Kidney (tissue), 14 donors: ENCODE results near the gene RSPH1. TPM values are rescaled to one million over a fixed set of nuclear protein-coding genes. Genes with fewer than 3 reads are reported as not detected.

ENCODE experiments used
- DNase-seq, 5 donors: peaks; one replicate each; pipeline ENCODE4 v3.0.0-alpha.2; 2013 to 2020
- FAIRE-seq: peaks from 2 replicates; lab custom pipeline; 2012; peaks lifted over from hg19 to GRCh38; lab: Jason Lieb, UNC
- H3K27ac ChIP-seq, 2 donors: one replicate each; pipeline ENCODE4 v1.7.0; 2013; ENCODE audit warnings: low read depth in 2 of 2, low read length in 2 of 2, inconsistent platforms in 1 of 2
- H3K27me3 ChIP-seq: one replicate; pipeline ENCODE4 v1.7.1; 2013; ENCODE audit warnings: low read length, inconsistent platforms; ENCODE audit not compliant: control insufficient read depth, insufficient read depth
- H3K36me3 ChIP-seq, 3 donors: one replicate each; pipeline versions ENCODE4 v1.7.0 to v1.7.1; 2013; ENCODE audit warnings: low read length in 3 of 3, control low read depth in 1 of 3, inconsistent platforms in 1 of 3; ENCODE audit not compliant: insufficient read depth in 3 of 3, control insufficient read depth in 2 of 3
- H3K4me1 ChIP-seq, 3 donors: one replicate each; pipeline versions ENCODE4 v1.7.0 to v1.7.1; 2013; ENCODE audit warnings: low read length in 3 of 3, inconsistent platforms in 1 of 3, low read depth in 1 of 3; ENCODE audit not compliant: control insufficient read depth in 2 of 3, insufficient read depth in 2 of 3
- H3K4me3 ChIP-seq, 3 donors: one replicate each; pipeline versions ENCODE4 v1.7.0 to v1.8.1; 2013; ENCODE audit warnings: low read length in 3 of 3, control low read depth in 1 of 3, inconsistent platforms in 1 of 3
- H3K9ac ChIP-seq, 3 donors: one replicate each; pipeline versions ENCODE4 v1.7.0 to v1.7.1; 2013; ENCODE audit warnings: low read length in 3 of 3, control low read depth in 1 of 3, inconsistent platforms in 1 of 3
- H3K9me3 ChIP-seq, 3 donors: one replicate each; pipeline versions ENCODE4 v1.7.0 to v1.7.1; 2013; ENCODE audit warnings: low read length in 3 of 3, control low read depth in 1 of 3, inconsistent platforms in 1 of 3; ENCODE audit not compliant: control insufficient read depth in 2 of 3, insufficient read depth in 1 of 3
- CTCF ChIP-seq: IDR thresholded peaks from 3 replicates; pipeline ENCODE4 v1.5.1; 2012; ENCODE audit warnings: mild to moderate bottlenecking, moderate library complexity, borderline replicate concordance; ENCODE audit not compliant: insufficient read depth; ENCODE audit errors: extremely low read depth
- intact Hi-C: fragments of 100-400 bp; cut with DNase I; formaldehyde crosslinking; loops from one replicate; pipeline ENCODE4 v1.11.1; 2022
- polyA plus RNA-seq: library from polyadenylated mRNA; stranded (reverse); fragments of 350-450 nt; fragmentation: Illumina TruSeq; extraction: RNeasy Lipid Tissue Mini Kit (QIAGEN cat#74804); gene quantifications from one replicate; pipeline ENCODE4 v1.2.3, GENCODE V29; 2014; ENCODE audit warnings: low read depth, low replicate concordance; ENCODE audit not compliant: insufficient read depth
- total RNA-seq: library from RNA; stranded (reverse); fragmentation: NEBNext Ultra II Directional; extraction: Animal tissue kit (Norgen Biotek cat#: 25700); gene quantifications from one replicate; pipeline ENCODE4 v1.2.1, GENCODE V29; 2021
- donor health status: control.
- donor health status: control.
- donor health status: control.
- donor health status: control.
- donor health status: control.
- donor health status: DM: yes; HTN: yes; CAD: no.
- donor health status: Normal renal cell carcinoma (clear cell type).

RSPH1 gene
- total and polyA plus RNA-seq, 2 donors from 2014 or later, result 12.0 to 13.0 TPM

GRCh38 chr21:42490720-42491119, 5.3 kb downstream of the RSPH1 start:
- no peak overlapping the region for H3K4me3 ChIP-seq
- FAIRE-seq (no peak), DNase-seq (peak in 1 of 5 donors; percentile 14)
- H3K27me3 ChIP-seq, result no peaks in the 10 kb centered on the region
- no peak overlapping the region for H3K27ac ChIP-seq
- no peak for TF ChIP-seq CTCF
- H3K4me1 ChIP-seq, result peaks cover 0 to 2% (median 0%) of the 10 kb centered on the region in 3 donors
- intact Hi-C loops, result no loop called here
- H3K9ac ChIP-seq, result no peak overlapping the region
- no peaks in the 10 kb centered on the region for H3K9me3 ChIP-seq
- H3K36me3 ChIP-seq, result no peaks in the 10 kb centered on the region

GRCh38 chr21:42489991-42490390, 6.0 kb downstream of the RSPH1 start:
- Histone ChIP-seq H3K27me3 (no peaks in the 10 kb centered on the region), H3K9me3 (no peaks in the 10 kb centered on the region), H3K9ac (no peak overlapping the region), H3K4me3 (no peak overlapping the region), H3K36me3 (no peaks in the 10 kb centered on the region), H3K4me1 (no peaks in the 10 kb centered on the region), H3K27ac (no peak overlapping the region)
- intact Hi-C loops, result no loop called here
- DNase-seq (peak in 1 of 5 donors; percentile 13), FAIRE-seq (no peak)
- no peak for TF ChIP-seq CTCF

- intact Hi-C loops, result no loop called here
- Histone ChIP-seq H3K36me3 (no peaks in the 10 kb centered on the region), H3K27me3 (no peaks in the 10 kb centered on the region), H3K4me3 (no peak overlapping the region), H3K9ac (no peak overlapping the region), H3K27ac (no peak overlapping the region), H3K9me3 (no peaks in the 10 kb centered on the region), H3K4me1 (no peaks in the 10 kb centered on the region)
- FAIRE-seq (no peak), DNase-seq (peak in 1 of 5 donors; percentile 18)
- no peak for TF ChIP-seq CTCF
Measured at GRCh38 chr21:42489006-42489563, 6.9 kb downstream of the RSPH1 start.

GRCh38 chr21:42486531-42486930, 9.5 kb downstream of the RSPH1 start:
- intact Hi-C loops, result no loop called here
- Histone ChIP-seq H3K27me3 (no peaks in the 10 kb centered on the region), H3K27ac (no peak overlapping the region), H3K4me1 (no peaks in the 10 kb centered on the region), H3K9me3 (no peaks in the 10 kb centered on the region), H3K36me3 (no peaks in the 10 kb centered on the region), H3K4me3 (no peak overlapping the region), H3K9ac (no peak overlapping the region)
- DNase-seq (no peak), FAIRE-seq (no peak)
- TF ChIP-seq CTCF, result no peak
